RPMI8226 (cell line): ENCODE results near the gene DLST.

Source experiments
- DNase-seq: peaks from one replicate; pipeline ENCODE4 v3.0.0-alpha.2; 2015

Gene DLST

DNA sequence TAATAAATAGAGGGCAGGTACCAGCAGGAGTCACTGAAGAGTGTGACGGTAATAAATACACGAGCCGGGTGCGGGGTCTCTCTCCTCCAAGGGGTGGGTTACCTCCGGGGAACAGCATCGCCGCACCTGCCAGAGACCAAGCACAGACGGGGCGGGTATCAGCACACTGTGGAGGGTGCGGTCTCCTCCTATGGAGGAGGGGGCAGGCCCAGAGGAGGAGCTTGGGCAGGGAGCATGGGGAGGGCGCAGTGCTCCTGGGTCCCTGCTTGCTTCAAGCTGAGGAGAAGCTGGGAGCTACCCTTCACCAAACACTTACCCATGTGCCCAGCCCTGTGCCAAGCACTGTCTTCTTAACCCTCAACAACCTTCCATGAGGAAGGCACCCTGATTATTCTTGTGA lies 60.9 kb downstream of the DLST start:
- no peak for DNase-seq

DNA sequence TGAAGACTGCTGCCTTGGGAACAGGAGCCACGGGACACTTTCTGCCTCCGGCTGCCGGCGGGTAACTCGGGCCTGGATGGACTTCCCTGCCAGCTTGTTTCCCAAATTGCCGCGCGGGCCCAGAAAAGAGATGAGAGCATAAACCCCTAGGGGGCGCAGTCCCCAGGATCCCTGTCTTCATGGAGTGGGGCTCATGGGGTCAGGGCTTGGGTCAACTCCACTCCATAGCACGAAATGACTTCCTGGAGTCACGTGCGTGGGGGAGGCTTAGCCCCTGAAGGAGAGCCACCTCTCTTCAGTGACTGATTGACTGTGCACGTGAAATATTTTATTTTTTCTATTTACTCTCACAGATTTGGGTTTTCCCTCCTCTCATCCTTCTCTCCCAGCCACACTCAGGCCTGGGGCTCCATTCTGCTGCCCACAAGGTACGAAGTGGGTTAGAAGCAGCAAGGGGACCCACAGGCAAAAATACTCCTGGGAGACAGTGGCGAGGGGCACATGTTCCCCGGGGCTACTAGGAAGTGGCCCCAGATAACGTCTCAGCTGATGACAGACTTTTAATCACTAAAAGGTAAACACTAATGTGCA lies 63.6 kb downstream of the DLST start:
- DNase-seq, result peak; percentile 42

DNA sequence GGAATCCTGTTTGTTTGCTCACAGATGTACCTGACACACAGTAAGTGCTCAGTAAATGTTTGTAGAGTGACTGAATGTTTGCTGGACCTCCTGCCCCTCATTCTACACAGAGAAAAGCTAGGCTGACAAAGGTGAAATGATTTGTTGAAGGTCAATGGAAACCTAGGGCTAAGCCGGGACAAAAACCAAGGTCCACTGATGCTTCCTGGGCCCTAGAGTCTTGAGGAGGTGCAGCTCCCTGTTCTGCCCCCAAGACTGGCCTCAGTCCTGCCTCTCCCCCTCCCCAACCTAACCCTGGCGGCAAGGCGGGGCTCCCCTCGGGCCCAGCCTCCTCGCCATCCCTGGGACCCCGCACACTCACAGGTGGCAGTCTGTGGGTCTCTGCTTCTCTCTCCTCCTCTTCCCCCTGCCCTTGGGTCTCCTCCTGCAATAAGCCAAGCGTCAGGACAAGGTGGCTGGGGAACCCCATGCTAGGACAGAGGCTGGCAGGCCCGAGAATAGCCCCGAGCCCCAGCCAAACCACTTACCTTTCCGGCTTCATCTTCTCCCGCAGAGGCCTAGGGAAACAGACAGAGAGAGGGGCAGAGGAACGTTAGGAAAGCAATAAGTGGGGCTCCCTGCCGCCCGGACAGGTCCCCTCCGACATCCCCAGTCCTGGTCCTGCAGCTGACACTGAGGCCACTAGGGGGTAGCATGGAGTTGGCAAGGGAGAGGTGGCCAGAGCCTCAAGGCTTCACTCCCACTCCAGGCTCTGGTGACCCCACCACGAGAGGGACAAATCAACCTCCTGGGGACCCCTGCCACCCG lies 64.3 kb downstream of the DLST start:
- DNase-seq, result peak; percentile 68

DNA sequence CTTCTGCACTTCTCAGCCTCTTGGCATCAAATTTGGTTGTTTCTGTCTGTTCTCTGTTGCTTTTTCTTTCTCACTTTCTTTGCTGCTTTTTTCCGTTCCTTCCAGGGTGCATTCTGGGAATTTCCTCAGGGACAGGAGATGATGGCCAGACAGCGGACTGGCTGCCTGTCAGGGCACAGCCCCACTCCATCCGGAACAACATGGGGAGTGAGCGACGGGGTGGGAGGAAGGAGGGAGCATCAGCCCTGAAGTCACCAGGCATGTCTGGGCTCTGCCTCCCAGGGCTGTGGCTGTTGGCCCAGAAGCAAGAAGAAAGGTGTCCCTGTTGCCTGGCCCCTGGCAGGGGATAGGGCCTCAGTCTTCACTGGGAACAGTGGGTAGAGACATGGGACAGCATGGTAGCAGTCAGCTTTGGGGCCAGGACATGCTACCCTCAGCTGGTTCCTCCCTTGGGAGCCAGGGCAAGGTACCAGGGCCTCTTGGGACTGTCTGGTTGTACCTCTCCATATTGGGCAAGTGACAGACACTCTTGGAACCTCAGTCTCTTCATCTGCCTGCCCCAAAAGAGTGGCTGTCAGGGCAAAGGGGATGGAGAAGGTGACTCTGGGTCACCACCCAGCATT lies 65.1 kb downstream of the DLST start:
- no peak for DNase-seq

DNA sequence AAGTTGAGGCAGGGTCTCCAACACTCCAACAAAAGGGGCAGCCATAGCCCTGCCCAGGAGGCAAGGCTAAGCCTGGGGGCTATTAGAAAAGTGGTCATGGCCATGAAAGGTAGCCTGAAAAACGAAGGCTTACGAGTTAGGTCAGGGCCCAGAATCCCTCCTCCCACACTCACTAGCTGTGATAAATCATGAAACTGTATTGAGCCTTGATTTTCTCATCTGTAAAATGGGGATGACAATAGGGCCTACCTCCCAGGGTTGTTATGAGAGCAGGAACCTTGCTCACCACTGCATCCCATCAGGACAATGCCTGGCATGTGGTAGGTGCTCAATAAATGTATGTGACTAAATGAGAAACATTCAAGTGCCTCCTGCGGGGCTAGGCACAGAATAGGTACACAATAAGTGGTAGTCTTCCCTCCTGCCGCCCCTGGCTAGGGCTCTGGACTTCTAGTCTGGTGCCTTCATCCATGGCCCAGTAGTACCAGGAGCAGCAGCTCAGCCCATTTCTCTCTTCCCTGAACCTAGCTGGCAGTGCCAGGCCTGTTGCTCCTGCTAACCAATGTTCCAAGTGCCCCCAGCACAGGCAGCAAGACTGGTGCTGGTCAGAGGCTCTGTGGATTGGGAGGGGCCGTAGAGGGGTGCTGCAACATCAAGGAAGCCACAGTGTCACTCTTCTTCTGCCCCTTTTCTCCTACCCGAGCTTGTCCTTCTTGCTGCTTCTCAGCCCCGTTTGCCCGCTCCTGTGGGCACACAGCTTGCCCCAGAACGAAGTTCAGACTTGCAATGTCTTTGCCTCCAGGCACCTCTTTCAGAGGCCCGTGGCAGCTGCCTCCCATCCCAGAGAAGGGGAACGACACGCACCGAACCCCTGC lies 65.9 kb downstream of the DLST start:
- no peak for DNase-seq

DNA sequence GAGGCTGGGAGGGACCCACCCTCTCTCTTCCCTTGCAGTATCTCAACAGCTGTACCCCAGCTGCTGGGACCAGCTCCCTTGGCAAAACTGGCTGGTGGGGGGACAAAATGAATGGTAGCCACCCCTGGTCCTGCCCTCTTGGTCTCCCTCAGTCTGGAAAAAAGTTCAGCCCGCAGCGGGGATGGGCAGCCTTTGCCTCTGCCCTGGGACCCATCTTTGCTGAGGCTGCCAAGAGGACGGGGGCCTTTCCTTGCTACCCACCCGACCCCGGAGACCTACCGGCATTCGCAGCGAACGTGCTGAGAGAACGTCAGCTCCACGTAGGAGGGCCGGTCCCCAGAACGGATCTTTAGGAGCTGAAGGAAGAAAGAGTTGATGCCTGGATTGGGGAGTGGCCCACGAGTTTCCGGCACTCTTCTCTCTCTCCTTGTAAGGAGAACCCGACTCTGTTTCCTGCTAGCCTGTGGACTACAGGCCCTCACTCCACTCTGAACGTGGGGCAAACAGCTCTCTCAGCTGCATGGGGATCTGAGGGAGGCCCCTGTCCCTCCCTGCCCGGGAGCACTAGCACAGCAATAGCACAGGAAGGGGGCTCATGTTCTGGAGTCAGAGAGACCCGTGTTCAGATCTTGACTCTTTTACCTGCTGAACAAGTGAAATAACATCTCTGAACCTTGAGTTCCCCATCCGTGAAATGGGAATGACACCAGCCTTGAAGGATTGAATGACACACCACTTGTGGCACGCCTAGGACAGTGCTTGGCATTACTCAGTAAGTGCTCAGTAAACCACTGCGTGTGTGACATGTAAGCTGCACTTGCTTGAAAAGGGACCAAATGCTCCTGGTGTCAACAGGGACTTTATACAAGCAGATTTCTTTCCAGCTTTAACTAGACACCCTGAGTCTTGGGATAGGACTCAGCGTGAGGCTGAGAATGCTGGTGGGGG lies 66.8 kb downstream of the DLST start:
- no peak for DNase-seq

DNA sequence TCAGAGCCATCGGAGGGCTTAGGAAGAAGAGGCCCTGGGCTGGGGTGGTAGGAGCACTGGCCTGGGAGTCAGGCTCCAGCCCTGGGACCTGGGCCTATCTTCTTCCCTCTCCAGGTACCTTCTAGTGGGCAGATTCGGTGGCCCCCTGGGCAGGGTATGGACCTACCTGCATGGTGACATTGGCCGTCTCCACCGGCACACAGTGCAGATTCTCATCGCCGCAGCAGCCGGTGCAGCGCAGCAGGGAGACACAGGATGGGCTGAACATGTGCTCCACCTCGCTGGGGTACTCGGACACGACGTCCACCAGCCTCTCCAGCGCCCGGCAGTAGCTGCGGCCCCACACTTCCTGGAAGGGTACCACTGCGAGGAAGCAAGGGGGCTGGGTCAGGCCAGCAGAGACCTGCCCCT lies 67.5 kb downstream of the DLST start:
- no peak for DNase-seq

DNA sequence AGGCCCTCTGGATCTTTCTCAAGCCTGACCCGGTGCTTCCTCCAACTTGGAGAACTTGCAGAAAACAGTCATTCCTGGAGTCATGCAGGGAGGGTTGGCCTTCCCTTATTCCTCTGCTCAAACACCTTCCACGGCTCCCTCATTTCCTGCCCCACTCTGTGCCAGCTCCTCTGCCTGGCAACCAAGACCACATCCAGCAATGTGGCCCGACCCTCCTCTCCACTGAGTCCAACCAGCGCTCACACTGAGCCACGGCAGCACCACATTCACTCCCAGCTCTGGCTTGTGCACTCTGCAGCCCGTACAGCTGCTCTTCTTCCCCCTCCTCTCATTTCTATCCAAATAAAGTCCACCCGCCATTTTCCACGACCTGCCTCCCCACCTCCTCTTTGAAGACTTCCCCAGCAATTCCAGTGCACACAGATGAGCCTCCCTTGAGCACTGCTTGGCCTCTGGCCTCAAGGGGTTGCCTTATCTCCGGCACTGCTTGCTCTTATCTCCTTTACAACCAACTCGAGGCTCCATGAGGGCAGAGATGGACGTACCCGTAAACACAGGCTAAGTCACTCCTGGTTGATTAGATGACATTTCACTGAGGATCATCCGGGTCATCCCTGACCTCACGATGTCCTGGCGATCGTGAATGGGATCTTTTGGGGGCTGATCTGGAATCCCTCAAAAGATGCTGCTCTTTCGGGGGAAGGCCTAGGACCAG lies 68.3 kb downstream of the DLST start:
- no peak for DNase-seq

DNA sequence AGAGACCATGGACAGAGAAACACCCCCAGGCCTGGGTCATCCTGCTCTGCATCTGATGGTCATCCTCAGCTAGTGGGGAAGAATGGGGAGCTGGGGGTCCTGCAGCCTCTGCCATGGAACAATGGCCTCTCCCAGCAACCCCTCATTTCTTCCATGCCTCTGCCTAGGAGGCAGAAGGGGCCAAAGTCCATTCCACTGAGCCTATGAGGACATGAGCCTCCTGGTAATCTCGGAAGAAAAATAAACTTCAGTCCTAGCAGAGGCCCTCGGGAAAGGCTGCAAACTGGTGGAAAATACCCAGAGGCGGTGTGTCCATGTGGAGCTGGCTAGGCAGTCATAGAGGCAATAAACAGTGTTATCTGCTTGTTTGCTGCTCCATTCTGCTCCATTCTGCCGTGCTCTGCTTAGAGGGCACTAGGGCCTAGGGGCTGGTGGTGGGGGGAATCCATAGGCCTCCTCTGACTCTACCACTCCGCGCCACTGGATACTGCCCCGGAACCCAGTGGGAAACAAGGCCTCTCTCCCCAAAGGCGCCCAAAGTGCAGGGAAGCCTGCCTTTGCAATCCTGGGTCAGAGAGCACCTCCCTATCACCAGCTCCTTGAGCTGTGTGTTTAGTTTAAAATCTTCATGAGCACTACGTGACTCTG lies 69.2 kb downstream of the DLST start:
- DNase-seq, result no peak

DNA sequence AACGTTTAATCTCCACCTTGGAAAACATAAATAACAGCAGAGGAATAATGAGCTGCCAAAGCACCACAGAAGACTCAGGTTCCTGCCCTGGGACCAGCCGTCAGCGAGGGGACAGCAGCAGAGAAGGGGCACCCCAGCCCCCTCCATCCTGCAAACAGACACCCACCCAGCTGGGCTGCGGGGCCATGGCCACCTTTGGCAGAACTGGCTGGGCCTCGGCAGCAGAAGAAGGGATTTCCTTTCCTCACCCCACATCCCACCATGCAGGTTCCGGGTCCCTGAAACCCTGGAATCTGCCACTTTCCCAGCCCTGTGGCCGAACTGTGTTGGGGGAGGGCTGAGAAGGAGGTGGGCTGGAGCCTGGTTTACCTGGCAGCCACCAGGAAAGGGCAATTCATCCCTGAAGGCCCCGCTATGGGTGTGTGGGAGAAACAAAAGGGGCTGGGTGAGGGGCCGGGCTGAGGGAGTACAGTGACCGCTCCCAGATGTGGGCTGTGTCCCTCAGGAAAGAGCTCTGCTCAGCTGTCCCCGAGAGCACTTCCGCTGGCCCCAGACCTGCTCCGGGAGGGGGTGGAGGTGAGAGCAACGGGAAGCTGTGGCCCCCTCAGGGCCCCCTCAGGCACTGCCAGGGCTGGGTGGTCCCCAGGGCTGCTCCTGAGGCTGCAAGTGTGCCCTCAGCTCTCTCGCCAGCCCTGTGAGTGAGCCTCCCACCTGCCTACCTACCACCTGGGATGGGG lies 69.9 kb downstream of the DLST start:
- no peak for DNase-seq

DNA sequence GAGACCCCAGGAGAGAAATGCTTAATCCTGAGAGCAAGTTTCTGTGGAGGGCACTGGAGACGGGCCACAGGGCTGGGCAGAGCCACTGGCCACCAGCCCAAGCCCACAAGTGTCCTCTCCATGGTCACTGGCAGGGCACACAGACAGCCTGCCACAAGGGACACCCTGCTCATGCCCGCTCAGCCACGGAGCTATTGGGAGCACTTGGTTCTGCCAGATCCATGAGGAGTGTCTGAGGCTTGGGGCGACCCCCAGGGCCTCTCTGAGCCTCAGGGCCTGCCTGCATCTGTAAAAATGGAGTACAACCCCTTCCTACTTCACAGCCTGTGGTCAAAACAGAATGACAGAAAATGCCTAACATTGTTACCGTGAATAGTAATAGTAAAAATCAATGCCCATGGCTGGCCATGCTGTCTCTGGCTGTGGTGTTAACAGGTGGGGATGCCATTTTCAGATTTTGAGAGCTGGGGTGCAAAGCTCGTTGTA lies 70.5 kb downstream of the DLST start:
- DNase-seq, result no peak

DNA sequence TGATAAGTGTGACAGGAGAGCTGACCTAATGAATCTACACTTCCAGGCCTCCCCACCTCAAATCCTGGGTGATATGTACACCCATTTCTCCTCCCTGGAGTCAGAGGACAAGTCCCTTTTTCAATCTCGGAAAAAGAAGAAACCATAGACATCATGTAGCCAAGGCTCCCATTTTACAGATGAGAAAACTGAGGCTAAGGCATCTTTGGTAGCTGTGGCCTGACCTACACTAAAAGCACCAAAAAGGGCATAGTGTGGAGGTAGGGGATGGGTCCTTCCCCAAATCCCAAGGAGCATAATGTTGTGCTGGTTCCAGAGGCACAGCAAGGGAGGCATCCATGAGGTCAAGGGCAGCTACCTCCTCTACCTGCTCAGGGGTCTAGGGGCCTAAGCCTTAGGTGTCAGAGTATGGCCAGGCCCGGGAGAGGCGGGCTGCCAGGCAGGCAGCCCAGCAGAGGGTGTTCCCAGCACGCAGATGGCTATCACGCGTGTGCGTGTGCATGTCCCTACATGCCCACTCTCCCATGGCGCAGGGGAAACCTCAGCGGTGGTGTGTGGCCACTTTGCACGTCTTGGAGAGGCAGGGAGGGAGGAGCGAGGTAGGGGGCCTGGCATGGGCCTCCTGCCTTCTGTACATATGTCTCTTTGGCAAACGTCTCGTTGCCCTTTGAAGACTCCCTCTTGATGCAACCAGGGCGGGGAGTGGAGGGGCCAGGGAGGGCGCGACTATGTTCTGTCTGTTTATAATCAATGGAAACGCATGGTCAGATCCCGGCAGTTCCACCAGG lies 71.2 kb downstream of the DLST start:
- no peak for DNase-seq
